ENCODE results near the gene PSD4.

PSD4 gene

DNA sequence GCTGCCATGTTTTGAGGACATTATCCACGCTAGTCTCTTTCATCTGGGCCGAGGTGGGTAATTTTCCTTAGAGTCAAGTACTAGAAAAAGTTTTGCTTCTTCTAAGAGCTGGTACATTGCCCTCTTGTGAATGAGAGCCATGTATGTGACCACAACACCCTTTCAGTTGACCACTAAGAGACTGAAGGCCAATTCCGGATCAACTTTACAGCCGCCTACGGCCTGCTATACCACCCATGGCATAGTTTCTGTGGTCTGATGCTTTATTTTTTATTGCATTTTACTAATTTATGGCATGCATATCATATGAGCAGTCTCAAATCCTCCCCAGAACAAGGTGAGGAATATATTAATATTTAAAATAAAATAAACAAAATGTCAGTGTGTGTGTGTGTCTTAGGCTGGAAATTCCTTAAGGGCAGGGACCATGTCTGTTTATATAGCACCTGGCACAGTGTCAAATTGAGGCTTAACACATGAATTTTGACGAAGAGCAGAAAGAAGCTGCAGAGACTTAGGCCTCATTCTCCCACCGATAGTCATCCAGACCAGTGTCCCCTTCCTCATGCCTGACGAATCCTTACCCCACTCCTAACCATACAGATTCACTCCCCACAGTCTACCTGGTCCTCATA is 35.4 kb downstream of the PSD4 start:
- no peak for DNase-seq

DNA sequence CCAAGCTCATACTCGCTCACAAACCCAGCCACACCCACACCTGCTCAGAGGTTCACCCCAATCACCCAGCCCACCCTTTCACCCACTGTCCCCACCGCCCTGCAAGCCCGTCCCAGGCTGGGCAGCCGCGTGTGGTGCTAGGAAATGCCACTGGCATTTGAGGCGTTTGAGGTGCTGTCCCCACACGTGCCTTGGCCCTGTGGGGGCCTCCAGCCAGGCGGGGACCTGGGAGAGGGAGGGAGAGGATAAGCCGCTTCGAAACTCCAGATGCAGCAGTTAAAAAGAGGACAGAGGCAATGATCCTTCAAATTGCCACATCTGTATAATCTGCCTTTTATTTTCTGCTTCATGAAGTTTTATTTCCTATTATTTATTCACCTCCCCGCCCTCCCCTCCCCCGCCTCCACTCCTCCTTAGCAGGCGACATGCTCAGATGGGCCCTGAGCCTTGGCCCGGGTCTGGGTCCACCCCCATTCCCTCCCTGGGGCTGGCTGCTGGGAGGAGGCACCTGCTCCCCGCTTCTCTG is 35.9 kb downstream of the PSD4 start:
- no peak for DNase-seq

GRCh38 chr2:113211226-113212105 is 37.7 kb downstream of the PSD4 start:
- no peak for DNase-seq

GRCh38 chr2:113212245-113213060 is 38.7 kb downstream of the PSD4 start:
- no peak for DNase-seq

DNA sequence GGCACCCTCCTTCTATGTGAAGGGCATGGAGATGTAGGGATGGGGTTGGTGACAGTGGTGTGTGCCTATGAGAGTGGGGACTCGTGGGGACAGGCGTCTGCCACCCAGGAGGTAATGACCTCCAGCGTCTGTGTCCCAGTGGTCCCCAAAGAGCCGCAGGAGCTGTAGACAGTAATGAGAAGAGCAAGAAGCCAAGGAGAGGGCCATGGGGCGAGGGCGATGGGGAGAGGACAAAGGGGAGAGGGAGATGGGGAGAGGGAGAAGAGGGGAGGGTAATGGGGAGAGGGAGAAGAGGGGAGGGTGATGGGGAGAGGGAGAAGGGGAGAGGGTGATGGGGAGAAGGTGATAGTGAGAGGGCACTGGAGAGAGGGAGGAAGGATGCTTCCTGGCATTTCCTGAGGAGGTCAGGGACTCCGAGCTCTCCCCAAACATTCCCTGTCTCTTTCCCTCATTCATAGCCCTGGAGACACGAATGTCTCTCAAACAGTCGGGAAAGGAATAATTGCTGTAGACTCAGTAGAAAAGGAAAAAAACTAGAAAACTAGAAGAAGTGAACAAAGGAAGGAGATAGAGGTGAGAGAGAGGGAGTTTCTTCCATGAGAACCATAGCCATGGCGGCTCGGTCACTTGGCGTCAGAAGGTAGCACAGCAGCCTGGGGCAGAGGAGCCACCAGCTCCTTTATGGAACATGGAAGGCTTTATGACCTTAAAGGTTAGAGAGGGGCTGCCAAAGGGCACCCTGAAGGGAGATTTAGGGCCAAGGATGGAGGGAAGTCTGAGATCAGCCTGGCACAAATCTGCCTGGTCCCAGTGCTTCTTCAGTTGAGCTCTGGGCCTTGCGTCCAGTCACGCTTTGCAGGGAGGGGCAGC is 39.5 kb downstream of the PSD4 start:
- no peak for DNase-seq

- DNase-seq, result no peak
Measured at GRCh38 chr2:113214141-113214540, 40.4 kb downstream of the PSD4 start.

GRCh38 chr2:113215056-113215455 is 41.3 kb downstream of the PSD4 start:
- no peak for DNase-seq

- DNase-seq, result no peak
Measured at GRCh38 chr2:113216321-113216720, 42.5 kb downstream of the PSD4 start.

DNA sequence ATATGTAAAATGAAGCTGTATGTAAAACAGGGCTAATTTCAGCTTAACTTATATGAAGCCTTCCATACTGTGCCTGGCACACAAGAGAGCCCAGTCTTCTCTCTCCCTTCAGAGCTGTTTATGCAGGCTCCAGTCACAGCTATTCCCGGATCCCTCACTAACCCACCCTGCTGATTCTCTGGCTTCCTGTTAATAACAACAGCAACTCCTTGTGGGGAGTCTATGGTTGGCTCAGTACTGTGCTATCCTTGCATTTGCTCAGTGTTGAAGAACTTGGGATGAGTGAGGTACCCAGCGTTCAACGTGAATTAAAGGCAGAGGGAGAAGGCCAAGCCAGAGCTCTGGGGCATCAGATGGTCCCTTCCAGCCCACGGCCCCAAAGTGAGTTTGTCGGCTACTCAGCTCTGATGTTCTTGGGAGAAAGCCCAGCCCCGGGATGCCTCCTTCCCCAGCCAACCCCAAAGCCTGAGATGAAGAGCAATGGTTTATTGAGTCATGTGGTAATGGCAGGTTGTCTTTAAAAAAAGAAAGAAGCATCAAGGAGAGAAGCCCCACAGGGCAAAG is 43.2 kb downstream of the PSD4 start:
- DNase-seq, result no peak

- DNase-seq, result no peak
Measured at GRCh38 chr2:113217455-113218282, 43.9 kb downstream of the PSD4 start.

DNA sequence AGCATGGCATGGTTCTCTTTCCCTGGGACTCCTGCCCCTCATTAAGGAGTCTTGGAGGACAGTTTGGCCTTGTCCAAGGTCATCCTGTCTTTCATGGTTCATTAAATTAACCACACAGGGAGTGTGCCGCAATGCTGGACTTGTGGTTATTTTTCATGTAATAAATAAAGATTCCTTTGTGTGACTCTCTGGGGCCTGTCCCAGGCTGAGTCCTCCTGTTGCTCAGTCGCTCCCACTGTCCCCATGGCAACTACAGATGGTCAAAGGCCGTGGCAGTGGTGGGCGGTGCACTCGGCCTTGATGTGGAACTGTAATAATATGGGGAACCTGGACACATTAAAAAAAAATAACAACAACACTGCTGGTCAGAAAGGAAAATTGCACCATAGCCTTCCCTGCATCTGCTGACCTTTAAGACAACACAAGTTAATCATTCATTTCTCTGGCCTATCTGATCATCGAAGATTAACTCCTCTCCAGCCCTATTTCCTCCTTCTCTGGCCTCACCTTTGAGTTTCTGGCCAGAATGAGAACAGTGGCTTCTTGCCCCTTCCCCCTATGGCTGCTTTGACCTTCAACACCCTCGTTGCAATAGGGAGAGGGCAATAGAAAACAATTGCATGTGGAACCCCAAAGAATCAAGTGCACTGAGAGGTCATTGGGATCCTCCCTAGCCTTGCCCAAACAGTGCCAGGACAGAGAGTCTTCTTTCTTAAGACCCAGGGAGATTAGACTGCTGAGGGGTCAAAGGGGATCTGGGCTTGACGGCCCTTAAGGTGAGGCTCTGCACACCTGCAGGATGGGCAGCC is 44.7 kb downstream of the PSD4 start:
- DNase-seq, result no peak

DNA sequence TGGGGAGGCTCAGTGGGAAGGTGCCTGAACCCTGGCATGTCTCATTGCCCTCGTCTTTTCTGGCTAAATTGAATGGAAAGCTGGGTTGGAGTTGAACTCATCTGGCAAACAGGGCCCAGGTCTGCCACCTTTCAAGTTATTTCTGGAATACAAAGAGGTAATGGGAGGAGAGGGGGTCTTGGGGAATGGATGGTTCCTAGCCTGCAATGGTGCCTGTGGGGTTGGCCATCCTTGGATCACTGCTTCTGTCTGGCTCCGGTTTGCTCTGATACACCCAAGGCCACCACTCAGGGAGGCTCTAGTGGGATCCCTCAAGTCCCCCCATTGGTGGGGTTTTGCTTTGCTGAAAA is 45.3 kb downstream of the PSD4 start:
- no peak for DNase-seq

- no peak for DNase-seq
Measured at GRCh38 chr2:113219525-113219888, 45.7 kb downstream of the PSD4 start.

DNA sequence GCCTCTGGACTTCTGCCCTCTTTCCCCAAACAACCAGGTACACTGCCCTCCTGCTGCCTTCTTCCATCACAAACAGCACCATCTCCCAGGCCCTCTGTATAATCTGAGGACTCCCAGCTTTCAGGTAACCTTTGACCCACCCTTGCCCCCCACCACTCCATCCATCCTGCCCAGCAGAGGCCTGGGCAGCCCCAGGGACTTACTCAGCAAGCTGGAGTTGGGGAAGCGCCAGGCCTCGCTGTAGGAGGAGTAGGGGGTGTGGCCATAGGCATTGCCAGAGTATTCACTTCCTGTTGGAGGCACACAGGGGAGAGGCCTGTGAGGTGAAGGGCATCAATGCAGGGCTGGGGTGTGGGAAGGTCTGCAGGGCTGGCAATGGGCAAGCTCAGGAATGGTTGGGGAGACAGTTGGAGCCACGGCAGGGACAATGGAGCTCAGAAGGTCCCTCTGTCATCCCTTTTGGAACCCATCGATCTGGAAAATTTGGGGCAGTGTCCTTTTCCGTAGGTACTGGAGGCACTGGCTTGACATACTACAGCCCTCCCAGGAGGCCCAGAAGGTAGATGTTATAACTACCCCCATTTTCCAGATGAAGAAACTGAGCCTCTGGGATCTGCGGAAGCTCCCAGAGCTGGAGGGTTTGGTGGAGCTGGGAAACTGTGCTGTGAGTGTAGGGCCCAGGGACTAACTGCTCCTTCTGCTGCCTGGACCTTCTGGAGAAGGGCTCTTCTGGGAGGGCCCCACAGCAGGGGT is 46.3 kb downstream of the PSD4 start:
- DNase-seq, result no peak

DNA sequence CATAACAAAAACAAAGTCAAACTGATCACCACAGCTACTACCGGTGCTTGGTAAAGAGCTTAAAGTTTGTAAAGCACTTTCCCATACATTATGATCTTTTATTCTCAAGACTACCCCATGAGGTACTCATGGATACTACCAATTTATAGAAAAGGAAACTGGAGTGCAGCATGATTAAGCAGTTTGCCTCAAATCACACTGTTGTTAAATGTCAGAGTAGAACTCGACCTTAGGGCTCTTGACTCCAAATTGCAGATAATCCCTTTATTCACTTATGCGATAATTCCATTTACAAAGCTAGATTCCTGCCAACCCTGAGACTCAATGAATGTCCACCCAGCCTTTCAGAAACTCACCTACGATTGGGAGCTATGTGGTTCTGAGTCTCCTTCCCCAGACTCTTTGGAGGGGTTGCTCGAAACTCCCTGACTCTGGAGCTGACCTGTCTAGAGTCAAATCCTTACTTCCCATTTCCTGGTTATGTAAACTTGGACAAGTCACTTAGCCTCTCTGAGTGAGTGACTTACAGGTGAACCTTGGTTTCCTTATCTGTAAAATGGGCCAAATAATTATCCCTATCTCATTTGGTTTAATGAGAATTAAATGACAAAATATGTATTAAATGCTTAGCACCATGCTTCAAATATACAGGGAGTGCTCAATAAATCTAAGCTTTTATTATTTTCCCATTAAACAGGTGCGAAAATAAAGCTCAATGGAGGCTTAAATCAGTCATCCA is 47.4 kb downstream of the PSD4 start:
- no peak for DNase-seq

DNA sequence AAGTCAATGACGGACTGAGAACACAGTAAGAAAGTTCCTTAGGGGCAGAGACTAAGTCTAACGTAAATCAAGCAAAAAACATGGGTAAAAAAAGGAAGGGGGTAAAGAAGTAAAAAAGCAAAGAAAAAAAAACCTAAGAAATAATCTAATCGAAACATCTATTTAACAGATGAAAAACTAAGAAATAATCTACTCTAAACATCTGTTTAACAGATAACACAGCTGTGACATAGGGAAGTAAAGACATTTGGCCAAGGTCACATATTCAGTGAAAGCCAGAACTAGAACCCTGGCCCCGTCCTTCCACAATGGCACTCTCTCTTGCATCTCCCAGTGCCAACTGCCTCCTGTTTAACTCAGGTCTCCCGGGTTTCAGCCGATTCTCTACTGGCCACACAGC is 48.1 kb downstream of the PSD4 start:
- no peak for DNase-seq

GRCh38 chr2:113223813-113224212 is 50.0 kb downstream of the PSD4 start:
- DNase-seq, result no peak

GRCh38 chr2:113224647-113225236 is 51.0 kb downstream of the PSD4 start:
- DNase-seq, result no peak
